HG03095 (cell line): ENCODE results near the gene CTBP2.
"Not testable (repeated sequence)": the region's sequence is repeated elsewhere in the genome, so short reads cannot be mapped to it uniquely, and the experiment has no call there.

Experiments used
- ATAC-seq: cut with Tn5 transposase; IDR thresholded peaks from one replicate; pipeline ENCODE4 v1.9.1; 2021; ENCODE audit warnings: moderate library complexity; ENCODE audit not compliant: unreplicated experiment

CTBP2 gene

DNA sequence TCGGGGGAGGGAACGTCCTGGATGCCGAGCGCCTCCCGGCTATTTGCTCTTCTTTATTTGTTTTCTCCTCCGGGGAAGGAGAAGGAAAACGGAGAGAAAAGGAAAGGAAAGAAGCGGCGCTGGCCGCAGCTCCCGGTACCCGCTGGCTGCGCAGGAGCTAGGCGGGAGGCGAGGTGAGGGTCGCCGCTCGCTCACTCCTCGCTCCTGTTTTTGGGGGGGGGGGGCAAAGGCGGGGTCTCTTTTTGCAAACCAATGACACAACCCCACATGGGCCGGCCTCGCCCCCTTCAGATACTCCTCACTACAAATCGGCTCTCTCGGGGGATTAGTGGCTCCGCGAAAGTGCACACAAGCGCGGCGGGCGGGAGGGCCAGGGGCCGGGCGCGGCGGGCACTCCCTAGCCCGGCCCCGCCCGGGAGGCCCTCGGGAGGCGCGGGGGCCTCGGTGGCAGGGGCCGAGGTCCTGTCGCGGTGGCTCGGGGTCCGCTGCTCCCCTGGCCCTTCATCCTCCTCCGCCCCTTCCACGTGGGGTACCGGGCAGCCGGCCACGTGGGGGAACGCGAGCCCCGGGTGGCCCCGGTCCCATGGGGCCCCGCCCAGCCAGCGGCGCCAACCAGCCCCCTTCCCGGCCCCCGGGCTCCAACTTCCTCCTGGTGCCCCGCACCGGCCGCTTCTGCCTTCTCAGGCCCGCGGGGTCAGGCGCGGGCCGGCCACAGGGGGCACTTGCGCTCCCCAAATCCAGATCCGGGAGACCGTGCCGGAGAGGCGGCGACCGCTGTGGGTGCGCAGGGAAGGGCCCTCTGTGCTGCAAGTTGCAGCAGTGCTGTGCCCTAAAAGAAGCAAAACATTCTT lies 718 bp upstream of the CTBP2 start:
- ATAC-seq = no peak

DNA sequence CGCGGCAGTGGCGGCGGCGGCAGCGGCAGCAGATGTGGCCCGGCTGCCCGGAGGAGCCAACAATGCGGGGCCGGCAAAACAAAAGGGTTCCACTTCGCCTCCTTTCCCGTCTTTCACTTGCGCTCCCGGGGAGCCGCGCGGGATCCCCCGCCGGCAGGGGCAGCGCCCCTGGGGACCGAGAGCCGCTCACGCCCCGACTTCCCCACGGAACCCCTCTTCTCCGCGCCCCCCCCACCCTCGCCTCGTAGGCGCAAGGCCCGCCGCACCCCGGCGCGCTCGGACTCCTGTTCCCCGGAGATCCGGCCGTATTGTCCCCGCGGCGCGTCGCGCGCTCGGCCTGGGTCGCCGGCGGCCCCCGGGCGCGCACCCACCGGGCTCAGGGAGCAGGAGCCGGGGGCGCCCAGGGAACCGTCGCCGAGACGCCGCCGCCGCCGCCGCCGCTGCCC lies 854 bp downstream of the CTBP2 start:
- ATAC-seq = no peak

DNA sequence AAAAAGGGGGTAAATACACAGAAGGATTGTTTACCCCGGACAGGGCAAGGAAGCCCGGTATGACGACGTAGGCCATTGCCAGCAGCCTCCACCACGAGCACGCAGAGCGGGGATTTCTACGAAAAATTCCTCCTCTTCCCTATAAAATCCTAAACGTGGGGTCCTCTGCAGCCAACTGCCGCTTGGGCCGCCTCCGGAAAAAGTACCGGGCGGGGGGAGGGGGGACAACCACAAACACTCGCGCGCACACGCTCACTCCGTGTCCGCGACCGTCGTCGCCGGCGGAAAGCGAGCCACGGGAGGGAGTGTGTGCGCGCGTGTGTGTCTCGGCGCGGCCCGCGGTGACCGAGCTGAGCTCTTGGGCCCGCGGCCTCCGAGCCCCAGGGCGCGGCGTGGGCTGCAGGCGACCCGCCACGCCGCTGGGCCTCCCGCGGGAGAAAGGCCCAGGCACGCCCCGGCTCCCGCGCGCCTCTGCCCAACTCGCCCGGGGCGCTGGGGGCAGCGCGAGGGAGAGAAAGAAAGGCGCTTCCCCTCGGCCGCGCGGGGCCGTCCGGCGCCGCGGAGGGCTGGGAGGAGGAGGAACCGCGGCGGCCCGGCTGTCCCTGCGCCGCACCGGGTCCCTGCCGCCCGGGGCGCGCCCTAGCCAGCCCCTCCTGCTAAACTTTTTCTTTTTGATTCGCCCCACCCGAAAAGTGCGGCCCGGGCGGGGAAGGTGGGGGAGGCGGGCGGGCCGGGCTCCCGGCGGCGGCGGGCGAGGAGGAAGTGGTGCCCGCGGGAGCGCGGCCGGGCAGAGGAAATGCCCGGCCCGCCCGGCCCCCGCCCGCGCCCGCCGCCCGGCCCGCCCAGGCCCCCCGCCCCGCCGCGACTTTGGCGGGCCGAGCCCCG lies 1.5 kb downstream of the CTBP2 start:
- no peak for ATAC-seq

DNA sequence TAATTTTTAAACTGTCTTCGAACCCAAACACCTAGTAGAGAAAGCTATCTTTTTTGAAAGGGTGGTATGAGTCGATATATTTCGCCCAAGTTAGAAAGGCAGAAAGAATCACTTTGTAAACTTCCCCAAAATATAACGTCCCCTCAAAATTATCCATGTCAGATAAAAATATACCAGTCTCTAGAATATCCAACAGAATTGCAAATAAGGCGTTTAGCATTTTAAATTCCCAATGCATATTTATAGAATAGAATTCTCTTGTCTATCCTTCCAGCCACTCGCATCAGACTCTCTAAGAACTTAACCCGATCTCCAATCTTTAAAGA lies 2.1 kb downstream of the CTBP2 start:
- ATAC-seq = no peak

DNA sequence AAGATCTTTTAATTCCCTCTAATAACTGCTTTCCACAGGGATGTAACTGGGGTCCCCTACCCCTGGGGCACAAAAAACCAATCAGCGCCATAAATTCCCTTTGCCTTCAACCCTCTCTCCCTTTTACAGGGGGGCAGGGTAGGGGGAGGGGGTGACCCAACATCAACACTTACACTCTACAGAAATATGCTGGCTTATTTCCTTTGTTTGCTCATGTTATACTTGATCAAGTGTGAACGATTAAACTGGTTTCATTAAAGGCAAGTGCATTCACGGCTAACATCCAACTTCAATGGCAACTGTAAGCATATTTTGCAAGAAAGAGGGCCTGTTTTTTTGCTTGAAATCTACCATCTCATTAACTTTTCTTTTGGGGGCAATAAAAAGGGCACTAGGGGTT lies 2.9 kb downstream of the CTBP2 start:
- ATAC-seq = no peak

DNA sequence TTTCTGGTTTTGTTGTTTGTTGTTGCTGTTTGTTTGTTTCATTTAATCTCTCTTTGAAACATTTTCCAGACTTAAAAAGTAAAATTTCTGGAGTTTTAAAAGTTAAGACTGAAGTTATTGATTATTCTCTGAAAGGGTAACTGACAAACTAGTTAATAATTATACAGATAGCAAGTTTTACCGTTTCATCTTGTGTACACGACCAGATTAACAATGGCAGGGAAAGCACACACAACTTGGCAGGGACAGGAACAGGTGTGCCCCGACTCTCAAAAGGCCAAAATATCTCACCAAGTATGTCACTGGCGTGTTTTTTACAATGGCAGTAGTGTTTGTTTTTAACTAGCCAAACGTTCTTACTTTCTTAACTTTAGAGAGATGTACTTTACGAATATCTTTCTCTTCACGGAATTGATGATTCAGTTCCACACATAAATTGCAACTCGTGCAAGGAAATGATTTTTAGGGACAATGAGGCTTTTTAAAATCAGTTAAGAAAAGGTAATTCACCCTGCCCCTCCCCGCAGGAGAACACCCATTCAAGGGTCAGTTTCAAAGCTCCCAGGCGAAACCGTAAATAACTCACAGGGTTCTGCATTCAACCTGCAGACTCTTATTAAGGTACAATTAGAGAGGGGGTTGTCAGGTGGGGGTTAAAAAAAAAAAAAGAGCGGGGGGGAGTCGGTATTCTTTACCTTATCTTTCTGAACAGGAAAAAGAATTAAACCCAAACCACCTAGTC lies 3.5 kb downstream of the CTBP2 start:
- no peak for ATAC-seq

DNA sequence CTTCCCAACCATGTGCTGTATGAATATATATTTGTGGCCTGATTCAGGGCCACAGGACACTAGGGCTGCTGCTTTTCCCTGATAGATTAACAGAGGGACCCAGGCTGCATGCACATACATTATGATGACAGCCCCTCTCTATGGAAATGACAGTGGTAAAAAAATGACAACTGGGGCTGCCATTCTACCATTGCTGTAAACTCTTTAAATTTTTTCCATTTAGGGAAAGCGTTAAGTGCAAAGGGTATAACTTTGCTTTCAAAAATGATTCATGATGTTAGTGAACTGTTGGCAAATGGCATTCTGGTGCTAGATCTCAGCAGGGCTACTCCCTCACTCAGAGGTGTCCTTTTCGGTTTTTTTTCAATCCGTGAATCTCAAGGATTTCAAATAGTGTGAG lies 4.2 kb downstream of the CTBP2 start:
- ATAC-seq = no peak

DNA sequence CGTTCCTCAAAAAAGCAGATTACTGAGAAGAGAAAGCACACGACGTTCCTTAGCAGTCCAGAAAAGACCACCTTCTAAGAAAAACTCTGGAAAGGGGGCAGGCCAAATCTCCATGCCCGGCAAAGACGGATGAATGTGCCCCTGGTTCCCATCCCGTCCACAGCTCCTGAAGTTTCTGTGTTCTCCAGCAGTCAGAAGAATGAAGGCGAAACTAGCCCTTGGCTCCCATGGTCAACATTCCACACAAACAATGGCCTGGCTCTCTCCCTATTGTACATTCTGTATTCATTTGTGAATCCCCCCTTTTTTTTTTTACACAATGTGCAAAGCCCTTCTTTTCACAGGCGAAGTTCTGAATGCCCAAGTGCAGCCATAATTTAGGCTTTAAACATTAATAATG lies 5.3 kb downstream of the CTBP2 start:
- ATAC-seq = no peak

DNA sequence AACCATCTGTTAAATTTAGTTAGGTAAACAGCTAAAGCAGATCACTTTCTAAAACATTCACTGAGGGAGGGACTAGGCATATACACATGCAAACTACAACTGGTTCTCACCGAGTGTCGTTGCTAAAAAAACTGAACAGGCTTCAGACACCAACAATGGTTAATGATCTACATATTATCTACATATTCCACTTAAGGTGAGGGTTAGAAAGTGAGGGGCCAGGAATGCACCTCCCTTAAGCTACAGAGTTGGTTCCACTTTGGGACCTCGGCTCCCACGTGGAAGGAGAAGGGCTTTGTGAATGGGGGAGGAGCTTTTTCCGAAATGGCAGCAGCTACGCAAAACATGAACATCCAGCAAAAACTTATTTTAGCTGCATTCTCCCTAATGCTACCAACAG lies 5.8 kb downstream of the CTBP2 start:
- ATAC-seq = no peak

DNA sequence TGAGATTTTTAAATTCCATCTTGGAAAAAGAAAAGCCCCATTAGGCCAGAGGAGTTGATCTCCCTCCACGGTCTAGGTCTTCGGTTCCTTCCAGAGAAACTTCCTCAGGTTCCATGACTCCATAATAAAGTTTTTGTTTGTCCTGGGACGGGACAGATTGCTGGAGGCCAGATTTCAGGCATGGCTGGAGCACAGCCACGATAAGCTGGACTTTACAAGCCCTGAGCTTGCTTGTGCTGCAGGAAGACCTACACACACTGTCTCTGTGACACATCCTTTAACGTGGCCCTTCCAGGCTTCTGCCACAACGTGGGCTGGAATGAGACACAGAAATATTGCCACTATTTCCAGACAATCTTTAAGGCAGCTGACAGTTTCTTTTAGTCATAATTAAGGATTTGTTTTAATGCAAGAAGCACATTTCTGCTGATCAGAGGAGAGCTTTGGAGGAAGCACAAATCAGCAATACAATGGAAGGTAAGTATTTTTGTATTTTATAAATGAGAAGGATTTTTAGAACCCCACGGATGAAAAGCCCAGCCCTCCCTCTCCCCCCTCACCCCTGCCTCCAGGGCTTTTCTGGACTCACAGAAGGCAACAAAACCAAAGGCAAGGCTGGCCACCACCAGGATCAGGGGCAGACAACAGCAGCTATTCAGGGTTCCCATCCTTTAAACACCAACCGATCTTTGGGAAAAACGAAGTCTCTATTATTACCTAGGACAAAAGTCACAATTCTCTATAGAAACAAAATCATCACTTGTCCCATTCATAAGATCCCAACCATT lies 6.5 kb downstream of the CTBP2 start:
- ATAC-seq = no peak

DNA sequence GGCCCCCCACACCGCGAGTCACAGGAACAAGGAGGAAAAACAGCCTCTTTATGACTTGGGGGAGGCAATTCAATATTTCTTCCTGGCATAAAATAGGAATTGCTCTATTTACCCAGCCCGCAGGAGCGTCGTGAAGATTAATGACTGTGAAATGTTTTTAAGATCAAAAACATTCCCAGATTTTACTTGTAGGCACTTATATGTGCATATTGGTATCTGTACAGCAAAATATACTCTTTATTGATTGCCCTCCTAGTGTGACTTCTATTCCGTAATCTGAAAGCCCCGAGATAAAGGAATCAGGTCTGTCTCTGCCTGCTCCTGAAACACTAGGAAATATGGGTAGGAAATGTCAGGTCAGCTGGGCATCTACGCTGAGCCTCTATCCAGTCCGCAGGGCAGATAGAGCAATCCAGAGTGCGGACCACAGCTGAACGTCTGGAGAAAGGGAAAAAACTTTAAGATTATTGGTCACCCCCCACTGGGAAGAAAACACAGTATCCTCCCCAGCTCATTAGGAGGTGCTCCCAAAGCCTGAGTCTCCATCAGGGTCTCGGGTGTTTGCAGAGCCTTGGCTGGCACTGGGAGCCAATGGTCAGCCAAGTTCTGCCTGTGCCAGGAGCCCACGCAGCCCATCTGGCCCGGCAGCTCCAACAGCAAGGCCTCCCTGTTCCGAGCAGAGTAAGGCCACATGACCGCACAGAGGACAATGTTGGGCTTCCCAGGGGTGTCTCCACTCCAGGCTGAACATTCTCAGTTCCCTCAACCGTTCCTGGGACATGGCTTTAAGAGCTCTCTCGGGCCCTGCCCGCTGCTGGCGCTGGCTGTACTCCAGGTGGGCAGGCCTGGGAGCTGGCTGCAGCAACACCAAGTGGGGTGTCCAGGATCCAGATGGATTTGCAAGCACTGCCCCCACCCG lies 7.7 kb downstream of the CTBP2 start:
- no peak for ATAC-seq

DNA sequence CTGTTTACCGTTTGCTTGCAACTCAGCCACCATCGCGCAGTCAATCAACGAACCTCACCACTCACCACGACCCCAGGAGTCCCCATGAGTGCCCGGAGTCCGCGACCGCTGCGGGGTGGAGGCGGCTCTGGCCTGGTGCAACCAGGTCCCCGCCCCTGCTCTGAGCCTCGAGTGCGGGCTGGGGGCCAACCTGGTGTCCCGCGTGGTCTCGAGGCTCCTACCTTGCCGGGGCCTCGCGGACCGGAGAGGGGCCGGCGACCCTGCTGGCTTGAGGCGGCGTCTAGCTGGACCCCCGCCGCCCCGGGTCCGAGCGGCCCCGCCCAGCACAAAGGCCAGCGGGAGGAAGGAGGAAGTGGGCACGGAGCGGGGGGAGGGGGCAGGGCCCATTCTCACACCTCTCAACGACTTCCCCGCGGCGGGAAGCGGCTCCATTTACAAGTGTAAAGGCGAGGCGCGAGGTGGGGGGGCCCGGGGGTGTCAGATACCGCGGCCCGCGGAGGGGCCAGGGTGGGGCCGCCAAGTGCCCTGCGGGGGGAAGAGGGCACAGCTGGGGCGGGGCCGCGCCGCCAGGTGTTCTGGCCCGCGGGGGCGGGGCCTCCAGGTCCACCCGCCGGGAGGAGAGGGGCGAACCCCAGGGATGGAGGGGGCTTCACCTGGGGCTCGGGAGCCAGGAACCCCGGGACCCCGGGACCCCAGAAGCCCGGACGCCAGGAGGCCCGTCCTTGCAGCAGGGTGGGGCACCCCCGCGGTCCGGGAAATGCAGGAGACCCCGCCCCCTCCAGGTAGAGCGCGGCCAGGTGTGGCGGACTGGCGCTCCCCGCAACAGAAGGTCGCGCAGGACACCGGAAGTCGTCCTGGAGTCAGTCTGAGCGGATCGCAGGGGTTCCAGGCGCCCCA lies 8.6 kb downstream of the CTBP2 start:
- no peak for ATAC-seq

DNA sequence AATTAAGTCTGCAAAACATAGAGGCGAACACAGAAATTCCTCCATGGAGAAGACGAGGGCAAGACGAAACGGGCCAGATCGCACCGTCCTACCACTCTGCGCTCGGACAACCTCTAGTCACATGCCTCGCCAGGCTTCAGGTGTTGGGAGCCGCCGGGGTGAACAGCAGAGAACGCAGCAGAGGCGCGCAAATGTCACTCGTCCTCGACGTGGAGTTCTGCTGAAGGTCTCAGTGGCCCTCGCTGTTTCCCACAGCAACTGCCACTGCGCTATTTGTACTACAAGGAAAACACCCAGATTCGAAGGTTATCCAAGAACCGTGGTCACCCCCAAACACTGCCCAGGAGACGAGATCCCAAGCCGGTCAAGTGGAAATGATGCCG lies 9.2 kb downstream of the CTBP2 start:
- ATAC-seq = no peak

DNA sequence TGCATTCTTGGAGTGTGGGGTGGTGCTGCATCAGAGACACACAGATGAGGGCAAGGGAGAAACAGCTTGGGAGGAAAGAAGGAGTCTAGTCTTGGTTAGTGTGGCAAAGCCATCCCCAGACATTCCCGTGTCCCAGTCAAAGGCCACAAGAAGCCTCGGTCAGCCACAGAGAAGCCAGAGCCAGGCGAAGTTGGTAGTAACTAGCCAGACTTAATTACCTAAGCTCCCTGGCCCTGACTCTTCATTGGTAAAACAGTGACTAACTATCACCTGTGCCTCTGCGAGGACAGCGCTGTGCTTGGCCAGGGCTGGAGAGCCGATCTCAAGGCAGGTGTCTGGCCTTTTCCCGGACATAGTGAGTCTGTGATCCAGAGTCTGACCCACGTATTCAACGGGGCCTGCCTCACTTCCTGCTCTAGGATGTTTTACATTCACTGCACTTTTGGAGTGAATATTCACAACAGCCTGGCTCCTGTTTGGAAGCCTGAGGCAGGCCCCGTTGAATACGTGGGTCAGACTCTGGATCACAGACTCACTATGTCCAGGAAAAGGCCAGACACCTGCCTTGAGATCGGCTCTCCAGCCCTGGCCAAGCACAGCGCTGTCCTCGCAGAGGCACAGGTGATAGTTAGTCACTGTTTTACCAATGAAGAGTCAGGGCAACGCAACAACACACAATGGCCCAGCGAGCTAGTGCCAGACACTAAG lies 9.8 kb downstream of the CTBP2 start:
- ATAC-seq = not testable (repeated sequence)

DNA sequence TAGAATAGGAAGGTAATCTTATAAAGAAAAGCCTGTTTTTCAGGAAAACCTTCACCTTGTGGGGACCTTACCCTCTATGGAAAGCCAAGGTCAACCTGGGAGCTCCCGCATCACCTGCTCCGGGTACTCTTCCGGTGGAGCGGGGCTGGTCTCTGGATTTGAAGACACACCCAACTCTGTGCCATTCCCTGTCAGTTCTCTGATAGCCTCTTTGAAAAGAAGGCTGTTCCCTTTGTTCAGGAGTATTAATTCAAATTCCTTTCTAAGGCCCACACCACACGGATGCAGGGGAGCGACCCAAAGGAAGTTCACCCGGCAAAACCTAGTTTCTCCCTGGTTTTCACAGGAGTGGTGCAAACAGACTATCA lies 10.7 kb downstream of the CTBP2 start:
- ATAC-seq = no peak

DNA sequence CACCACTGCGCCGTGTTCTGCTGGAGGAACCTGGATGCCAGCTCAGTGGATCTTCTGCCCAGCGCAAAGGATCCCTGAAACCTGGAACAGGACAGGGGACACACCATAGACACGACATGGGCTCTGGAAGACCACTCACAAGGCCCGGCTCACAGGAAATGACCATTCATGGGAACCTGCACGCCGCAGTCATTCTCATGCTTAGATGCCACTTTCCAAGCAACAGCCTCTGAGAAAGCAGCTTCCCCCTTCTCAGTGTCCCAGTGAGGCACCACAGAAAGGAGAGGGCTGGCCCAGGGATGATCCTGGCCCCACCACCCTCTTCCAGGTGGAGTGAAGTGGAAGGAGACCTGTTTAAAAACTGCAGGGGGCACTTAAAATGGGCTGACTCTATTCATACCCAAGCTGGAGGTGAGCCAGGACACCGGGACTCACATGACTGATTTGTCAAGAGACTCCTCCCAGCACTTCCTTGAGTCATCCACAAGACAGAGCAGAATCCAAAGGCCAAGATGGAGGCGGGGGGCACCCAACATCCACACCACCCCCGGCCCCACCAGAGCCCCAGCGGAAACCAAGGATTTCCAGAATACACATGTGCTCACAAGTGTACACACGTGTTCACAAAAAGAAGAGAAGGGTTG lies 11.2 kb downstream of the CTBP2 start:
- ATAC-seq = no peak

DNA sequence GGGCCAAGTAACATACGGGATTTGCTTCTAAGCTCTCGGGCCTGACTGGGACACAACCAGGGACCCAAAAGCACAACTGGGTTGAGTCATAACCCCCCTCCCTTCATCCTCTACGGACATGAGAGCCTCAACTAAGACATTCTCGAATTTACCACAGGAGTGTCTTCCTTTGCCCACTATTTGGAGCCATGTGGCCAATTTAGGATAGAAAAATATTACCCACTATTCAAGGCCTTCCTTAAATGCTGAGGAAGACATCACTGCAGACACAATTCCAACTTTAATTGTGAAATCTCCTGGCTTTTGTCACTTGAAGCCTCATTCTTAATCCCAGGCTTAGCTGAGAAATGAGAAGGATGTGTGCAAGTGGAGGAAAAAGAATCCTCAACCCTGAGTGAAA lies 11.8 kb downstream of the CTBP2 start:
- ATAC-seq = no peak

DNA sequence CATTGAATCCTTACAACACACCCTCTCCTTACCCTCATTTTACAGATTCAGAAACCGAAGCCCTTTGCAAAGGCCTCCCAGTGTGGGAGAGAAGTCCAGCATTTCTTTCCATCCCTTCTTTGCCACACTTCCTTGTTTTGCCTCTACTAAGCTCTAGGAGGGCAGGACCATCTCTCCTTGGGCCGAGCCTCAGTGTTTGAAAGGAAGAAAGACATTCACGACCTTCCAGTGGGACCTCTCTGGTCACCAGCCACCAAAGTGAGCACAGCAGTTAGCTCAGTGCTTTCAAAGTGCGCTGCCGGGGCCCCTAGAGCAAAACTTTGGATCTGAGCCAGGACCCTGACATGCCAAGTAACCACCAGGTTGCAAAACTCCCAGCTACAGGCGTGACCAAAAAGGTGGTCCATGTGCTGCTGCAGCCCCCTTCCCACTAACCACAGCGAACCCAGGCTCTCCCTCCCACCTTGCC lies 12.4 kb downstream of the CTBP2 start:
- no peak for ATAC-seq
